ENCODE measurements around the gene TCF12. TPM values are rescaled to one million over a fixed set of nuclear protein-coding genes. Genes with fewer than 3 reads are reported as not detected.

Gene TCF12
- total RNA-seq, 1 experiment from 2014 or later: 102 TPM

- DNase-seq (ENCODE audit: low read depth, low spot score): no peak
- BruUV-seq (replicated peaks): no TSS peak
- no peak for ATAC-seq
- Histone ChIP-seq H3K36me3 (ENCODE audit: control insufficient read depth, insufficient read depth, low read length) (no peaks in the 10 kb centered on the region), H3K27ac (ENCODE audit: low read length) (no peak overlapping the region), H3K4me3 (ENCODE audit: low read depth in 2 of 2, low read length in 2 of 2) (no peak overlapping the region), H3K9me3 (ENCODE audit: control insufficient read depth, insufficient read depth, low read depth, low read length) (no peaks in the 10 kb centered on the region), H3K4me1 (ENCODE audit: control insufficient read depth, insufficient read depth, low read length) (peaks cover 2% of the 10 kb centered on the region; the same call in 1 of the 2 replicates), H3K27me3 (ENCODE audit: control insufficient read depth, insufficient read depth, low read length) (no peaks in the 10 kb centered on the region)
- intact Hi-C loops (cut with micrococcal nuclease; ENCODE audit: unreplicated experiment): no loop called here
- ChIA-PET POLR2A (no interaction called here), CTCF (interaction anchor here (0.6 to 0.9 kb wide), 2 partner anchors 9 to 13 kb away, joined by 3 to 5 read pairs; no protein-coding TSS in a partner anchor)
- TF ChIP-seq POLR2AphosphoS5 (IDR thresholded peaks at IDR 0.05; ENCODE audit: low read depth, low read length) (no peak), CTCF (IDR thresholded peaks at IDR 0.05) (no peak), SIN3A (IDR thresholded peaks at IDR 0.05; ENCODE audit: borderline replicate concordance, insufficient read depth, low read depth, low read length) (no peak), REST (IDR thresholded peaks at IDR 0.05; ENCODE audit: insufficient read depth in 1 of 2, low read depth in 2 of 2, low read length in 1 of 2) (no peak), TCF7L2 (IDR thresholded peaks at IDR 0.05; ENCODE audit: low read depth, low read length) (no peak)
- in situ Hi-C loops (cut with HindIII; ENCODE audit: low pct_unique_long_range_greater_than_20kb, low sequenced_read_pairs): no loop called here
Observed at GRCh38 chr15:57134071-57134605, 215.7 kb downstream of the TCF12 start.

GRCh38 chr15:57134851-57135250 is 216.4 kb downstream of the TCF12 start:
- Histone ChIP-seq H3K9me3 (ENCODE audit: control insufficient read depth, insufficient read depth, low read depth, low read length) (no peaks in the 10 kb centered on the region), H3K4me1 (ENCODE audit: control insufficient read depth, insufficient read depth, low read length) (peaks cover 2% of the 10 kb centered on the region; the same call in 1 of the 2 replicates), H3K27me3 (ENCODE audit: control insufficient read depth, insufficient read depth, low read length) (no peaks in the 10 kb centered on the region), H3K4me3 (ENCODE audit: low read depth in 2 of 2, low read length in 2 of 2) (no peak overlapping the region), H3K27ac (ENCODE audit: low read length) (no peak overlapping the region), H3K36me3 (ENCODE audit: control insufficient read depth, insufficient read depth, low read length) (no peaks in the 10 kb centered on the region)
- TF ChIP-seq SIN3A (IDR thresholded peaks at IDR 0.05; ENCODE audit: borderline replicate concordance, insufficient read depth, low read depth, low read length) (no peak), POLR2AphosphoS5 (IDR thresholded peaks at IDR 0.05; ENCODE audit: low read depth, low read length) (no peak), REST (IDR thresholded peaks at IDR 0.05; ENCODE audit: insufficient read depth in 1 of 2, low read depth in 2 of 2, low read length in 1 of 2) (no peak), CTCF (IDR thresholded peaks at IDR 0.05) (no peak), TCF7L2 (IDR thresholded peaks at IDR 0.05; ENCODE audit: low read depth, low read length) (no peak)
- CTCF ChIA-PET: interaction anchor here (0.9 kb wide), 1 partner anchor 8 kb away, joined by 5 read pairs; no protein-coding TSS in a partner anchor
- DNase-seq (ENCODE audit: low read depth, low spot score) (no peak), ATAC-seq (no peak)
- POLR2A ChIA-PET: no interaction called here
- no TSS peak for BruUV-seq (replicated peaks)
- in situ Hi-C loops (cut with HindIII; ENCODE audit: low pct_unique_long_range_greater_than_20kb, low sequenced_read_pairs): no loop called here
- intact Hi-C loops (cut with micrococcal nuclease; ENCODE audit: unreplicated experiment): no loop called here
